ENCODE results near the gene NDST3.
A peak's percentile ranks its signal among the peaks of the same experiment; 100 is the strongest.

NDST3 gene

DNA sequence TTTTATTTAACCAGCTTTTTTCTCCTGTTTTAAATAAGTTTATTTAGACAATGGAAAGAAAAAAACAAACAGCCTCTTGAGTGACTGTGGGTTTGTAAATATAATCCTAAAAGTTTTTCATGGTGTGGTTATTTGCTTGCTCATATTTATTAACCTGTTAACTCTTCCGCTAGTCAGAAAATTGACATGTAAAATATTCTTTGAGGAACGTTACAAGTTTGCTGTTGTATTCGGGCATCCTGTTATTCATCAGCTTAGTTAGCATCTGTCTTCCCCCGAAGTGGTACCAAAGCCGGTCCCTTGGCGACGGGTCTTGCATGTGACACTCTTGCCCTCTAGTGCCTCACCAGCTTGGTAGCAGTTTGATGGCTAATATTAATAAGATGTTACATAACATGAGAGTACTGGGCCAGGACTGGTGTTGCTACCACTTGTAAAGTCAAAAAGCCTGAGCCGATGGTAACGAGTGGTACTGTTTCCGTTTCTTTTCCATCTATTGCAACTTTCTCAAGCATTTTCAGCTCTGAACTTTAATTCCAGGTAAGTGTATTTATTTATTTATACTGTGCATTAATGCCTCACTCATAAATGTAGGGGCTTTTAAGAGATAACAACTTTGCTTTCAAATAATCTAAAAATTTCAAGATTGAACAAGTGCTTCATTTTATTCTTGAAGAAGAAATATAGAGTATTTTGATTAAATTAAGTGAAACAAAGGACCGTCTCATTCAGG is at the start of gene NDST3:
TSS of gene NDST3 (plus strand) at position 434 of the 733 bp plus-strand sequence. CDS start 19,425 bp downstream, outside the sequence.
- DNase-seq, result peak; percentile 49 to 61
- TF ChIP-seq POLR2A (IDR thresholded peaks at IDR 0.05; ENCODE audit: low read length), result no peak
- TF ChIP-seq GATA1 (IDR thresholded peaks at IDR 0.05; ENCODE audit: low read depth, low read length), result no peak

DNA sequence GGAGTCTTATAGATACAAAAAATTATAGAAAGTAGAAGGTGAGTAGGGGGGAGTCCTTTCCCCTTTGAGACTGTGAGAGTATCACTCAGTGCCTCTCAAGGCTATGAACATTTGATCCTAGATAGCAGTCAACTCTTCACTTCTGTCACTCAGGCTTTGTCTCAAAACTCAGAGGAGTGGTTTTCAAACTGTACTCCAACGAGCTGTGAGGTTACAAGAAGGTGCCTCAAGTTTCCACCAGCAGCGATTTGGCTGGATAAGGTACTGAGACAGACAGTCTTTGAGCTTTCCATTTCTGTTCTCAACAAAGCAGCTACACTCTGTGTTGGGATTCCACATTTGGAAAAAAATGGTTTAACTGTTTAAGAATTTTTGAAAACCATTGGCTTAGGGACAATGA is 48.0 kb upstream of the NDST3 start:
- DNase-seq, result no peak
- TF ChIP-seq POLR2A (IDR thresholded peaks at IDR 0.05; ENCODE audit: low read length), result no peak

DNA sequence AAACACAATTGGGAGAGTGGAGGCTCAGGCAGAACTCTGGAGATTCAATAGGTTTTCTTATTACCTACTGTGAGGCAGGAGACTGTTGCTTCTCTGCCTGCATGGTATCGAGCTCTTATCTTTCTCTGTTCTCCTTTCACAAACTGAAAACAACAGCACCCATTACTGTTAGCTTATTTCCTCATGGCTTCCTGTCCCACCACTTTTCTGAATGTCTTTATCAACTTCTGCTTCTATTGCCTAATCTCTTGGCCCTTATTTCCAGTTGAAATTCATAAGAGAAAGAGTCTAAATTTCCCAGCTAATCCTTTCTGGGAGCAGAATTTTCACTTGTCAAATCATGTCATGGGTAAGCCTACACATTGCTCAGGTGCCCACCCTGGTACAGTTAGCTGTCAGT is 46.8 kb upstream of the NDST3 start:
- no peak for DNase-seq
- TF ChIP-seq POLR2A (IDR thresholded peaks at IDR 0.05; ENCODE audit: low read length), result no peak
- TF ChIP-seq GATA1 (IDR thresholded peaks at IDR 0.05; ENCODE audit: low read depth, low read length), result no peak

DNA sequence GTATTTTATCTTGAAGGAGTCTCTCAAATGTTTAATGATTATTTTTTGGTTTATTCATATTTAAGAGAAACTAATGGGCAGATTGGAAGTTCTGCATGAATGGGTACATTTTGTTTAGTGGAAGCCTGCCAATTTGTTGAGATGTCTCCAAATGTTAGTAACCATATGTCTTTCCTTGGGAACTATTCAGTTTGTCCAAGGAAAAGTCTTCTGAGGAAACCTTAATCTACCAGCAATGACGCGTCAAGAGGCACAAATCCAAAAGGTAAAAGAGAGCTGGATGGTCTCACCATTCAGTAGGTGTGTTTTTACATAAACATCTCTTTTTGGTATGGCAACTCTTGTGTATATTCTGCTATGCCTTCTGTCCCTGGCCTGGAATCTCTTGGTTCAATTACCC is 37.4 kb upstream of the NDST3 start:
- no peak for TF ChIP-seq POLR2A (IDR thresholded peaks at IDR 0.05; ENCODE audit: low read length)
- no peak for TF ChIP-seq GATA1 (IDR thresholded peaks at IDR 0.05; ENCODE audit: low read depth, low read length)
- DNase-seq, result no peak

DNA sequence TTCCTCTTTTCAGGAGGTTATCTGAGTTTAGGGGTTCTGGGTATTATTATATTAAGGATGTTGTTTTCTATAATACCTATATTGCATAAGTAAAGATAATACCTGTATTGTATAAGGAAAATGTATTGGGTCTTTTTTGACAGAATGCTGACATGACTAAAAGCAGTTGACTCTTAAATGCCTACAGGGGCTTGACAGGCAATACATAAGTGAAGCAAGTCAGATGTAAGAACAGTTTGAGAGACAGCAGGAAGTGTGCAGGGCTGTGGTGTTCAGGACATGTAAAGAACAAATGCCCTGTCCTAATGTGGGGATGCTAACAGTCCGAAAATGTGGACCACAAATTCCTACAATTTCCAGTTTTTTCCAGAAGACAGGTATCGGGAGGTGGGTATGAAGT is 30.2 kb upstream of the NDST3 start:
- no peak for DNase-seq

DNA sequence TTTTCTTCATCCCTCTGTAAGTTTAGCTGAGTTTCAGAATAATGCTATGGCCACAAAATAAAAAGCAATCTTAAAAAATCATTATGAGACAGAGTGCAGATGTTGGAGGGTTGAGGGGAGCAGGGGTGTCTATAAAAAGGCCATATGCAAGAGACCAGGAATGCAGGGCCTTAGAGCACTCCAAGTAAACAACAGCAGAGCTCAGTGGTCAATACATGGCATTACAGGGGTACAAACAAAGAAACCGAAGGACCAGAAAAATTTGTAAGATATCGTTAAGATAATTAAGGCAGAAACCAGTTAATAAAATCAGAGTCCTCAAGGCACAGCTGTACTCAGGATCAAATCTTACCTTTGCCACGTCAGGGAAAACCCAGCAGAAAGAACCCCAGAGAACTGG is 28.4 kb upstream of the NDST3 start:
- TF ChIP-seq GATA1 (IDR thresholded peaks at IDR 0.05; ENCODE audit: low read depth, low read length), result no peak
- no peak for TF ChIP-seq POLR2A (IDR thresholded peaks at IDR 0.05; ENCODE audit: low read length)
- no peak for DNase-seq

More for the DNA sequence above, 30.2 kb upstream of the NDST3 start:
- TF ChIP-seq POLR2A (IDR thresholded peaks at IDR 0.05; ENCODE audit: low read length) (no peak), GATA1 (IDR thresholded peaks at IDR 0.05; ENCODE audit: low read depth, low read length) (no peak)

DNA sequence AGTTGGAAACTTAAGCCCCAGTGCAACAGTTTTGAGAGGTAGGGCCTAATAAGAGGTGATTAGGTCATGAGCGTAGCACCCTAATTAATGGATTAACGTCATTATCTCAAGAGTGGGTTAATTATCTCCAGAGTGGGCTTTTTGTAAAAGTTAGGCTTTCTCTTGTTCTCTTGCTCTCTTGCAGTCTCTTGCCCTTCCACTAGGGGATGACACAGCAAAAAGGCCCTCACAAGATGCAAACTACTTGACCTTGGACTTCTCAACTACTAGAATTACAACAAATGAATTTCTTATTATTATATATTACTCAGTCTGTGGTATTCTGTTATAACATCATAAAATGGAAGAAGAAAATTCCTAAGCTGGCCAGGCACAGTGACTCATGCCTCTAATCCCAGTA is 22.1 kb upstream of the NDST3 start:
- DNase-seq, result peak; percentile 16 to 23
- TF ChIP-seq GATA1 (IDR thresholded peaks at IDR 0.05; ENCODE audit: low read depth, low read length) (no peak), POLR2A (IDR thresholded peaks at IDR 0.05; ENCODE audit: low read length) (no peak)

DNA sequence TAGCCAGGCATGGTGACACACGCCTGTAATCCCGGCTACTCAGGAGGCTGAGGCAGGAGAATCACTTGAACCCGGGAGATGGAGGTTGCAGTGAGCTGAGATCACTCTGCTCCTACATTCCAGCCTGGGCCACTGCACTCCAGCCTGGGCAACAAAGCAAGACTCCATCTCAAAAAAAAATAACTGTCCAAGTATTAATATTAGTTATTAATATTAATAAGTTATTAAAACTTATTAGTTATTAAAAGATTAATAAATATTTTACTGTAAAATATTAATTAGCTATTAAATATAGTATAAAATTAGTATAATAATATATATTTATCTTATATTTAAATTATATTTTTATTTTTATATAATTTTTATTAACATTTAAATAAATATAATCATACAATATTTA is 19.5 kb upstream of the NDST3 start:
- TF ChIP-seq GATA1 (IDR thresholded peaks at IDR 0.05; ENCODE audit: low read depth, low read length) (no peak), POLR2A (IDR thresholded peaks at IDR 0.05; ENCODE audit: low read length) (no peak)
- DNase-seq, result no peak

DNA sequence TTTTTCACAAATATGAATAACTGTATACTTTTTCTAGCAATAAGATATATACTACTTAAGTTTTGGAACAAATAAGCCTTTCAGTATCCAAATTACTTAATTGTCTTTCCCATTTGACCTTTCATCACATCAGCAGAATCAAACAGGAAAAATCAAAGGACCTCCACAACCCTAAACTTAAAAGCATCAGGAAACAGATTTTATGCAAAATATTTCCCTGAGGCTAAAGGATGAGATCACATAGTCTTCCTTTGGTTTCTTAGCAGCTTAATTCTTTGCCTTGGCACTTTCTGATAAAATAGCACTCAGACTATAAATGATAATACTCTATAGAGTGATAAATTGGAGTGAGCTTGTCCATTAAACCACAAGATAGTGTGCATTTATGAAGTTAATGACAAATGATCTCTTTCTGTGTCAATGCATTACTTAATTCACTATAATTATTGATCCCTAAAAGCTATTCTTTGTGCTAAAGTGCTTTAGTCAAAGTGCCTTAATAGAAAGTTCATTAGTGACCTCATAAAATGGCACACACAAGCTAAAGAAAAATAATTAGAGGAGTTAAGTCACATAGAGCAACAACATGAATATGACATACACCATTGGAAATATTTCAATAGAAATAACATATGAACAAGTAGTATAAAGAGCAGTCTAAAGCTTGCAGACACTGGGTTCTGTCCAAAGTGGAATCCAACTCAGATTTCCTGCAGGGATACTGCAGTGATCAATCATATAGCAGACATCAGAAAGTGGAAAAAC is 15.7 kb upstream of the NDST3 start:
- DNase-seq, result no peak
- TF ChIP-seq POLR2A (IDR thresholded peaks at IDR 0.05; ENCODE audit: low read length) (no peak), GATA1 (IDR thresholded peaks at IDR 0.05; ENCODE audit: low read depth, low read length) (no peak)

DNA sequence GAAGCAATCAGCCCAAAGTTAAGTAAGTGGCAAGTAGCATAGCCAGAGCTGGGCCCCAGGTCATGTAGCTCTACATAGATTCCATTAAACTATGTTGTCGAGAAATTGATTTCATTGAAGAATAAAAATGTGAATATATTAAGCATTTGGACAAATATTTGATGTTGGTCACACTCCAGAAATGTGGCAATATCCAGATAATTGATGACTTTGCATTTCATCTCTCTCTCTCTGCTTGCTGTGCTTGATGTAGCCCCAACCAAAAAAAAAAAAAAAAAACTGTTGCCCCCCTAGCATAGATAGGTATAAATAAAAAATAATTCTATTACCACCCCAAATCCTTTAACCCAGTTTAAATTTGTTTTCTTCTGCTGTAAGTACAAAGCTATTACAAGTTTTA is 7.5 kb upstream of the NDST3 start:
- TF ChIP-seq POLR2A (IDR thresholded peaks at IDR 0.05; ENCODE audit: low read length) (no peak), GATA1 (IDR thresholded peaks at IDR 0.05; ENCODE audit: low read depth, low read length) (no peak)
- no peak for DNase-seq

DNA sequence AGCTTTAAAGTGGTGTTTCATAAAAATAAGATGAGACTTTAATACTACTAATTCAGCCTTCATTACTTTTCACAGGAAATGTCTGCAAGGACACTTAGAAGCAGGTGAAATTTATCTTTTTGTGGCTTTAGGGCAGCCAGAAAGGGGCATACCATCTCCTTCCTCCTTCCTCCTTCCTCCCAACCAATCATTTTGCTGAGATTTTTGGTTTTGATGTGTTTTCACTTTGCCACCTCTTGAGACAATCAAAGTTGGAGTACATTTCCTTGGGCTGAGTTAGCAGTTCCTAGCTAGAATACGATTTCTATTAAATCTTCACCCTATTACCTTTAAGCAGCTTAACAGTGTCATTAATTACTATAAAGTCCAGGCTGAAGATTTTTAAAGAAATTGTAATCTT is 5.1 kb upstream of the NDST3 start:
- TF ChIP-seq POLR2A (IDR thresholded peaks at IDR 0.05; ENCODE audit: low read length) (no peak), GATA1 (IDR thresholded peaks at IDR 0.05; ENCODE audit: low read depth, low read length) (no peak)

DNA sequence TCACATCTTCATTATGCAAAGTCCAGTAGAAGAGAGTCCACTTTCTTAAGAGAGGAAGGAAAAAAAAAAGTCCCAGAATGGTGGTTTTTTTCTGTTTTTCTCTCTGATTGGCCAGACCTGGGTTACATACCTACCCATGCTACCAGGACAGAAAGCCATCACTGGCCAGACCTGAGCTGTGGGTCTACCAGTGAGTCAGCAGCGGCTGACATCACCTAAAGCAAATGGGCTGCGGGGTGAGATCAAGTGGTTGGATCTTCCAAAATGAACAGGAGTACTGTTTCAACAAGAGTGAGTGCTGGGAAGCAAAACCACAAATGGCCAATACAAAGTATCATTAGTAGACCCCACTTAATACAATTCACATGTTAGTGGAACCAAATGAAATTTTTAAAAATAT is 1.6 kb upstream of the NDST3 start:
- TF ChIP-seq POLR2A (IDR thresholded peaks at IDR 0.05; ENCODE audit: low read length), result no peak
- TF ChIP-seq GATA1 (IDR thresholded peaks at IDR 0.05; ENCODE audit: low read depth, low read length), result no peak
- no peak for DNase-seq

More for the DNA sequence above, 5.1 kb upstream of the NDST3 start:
- DNase-seq, result no peak

DNA sequence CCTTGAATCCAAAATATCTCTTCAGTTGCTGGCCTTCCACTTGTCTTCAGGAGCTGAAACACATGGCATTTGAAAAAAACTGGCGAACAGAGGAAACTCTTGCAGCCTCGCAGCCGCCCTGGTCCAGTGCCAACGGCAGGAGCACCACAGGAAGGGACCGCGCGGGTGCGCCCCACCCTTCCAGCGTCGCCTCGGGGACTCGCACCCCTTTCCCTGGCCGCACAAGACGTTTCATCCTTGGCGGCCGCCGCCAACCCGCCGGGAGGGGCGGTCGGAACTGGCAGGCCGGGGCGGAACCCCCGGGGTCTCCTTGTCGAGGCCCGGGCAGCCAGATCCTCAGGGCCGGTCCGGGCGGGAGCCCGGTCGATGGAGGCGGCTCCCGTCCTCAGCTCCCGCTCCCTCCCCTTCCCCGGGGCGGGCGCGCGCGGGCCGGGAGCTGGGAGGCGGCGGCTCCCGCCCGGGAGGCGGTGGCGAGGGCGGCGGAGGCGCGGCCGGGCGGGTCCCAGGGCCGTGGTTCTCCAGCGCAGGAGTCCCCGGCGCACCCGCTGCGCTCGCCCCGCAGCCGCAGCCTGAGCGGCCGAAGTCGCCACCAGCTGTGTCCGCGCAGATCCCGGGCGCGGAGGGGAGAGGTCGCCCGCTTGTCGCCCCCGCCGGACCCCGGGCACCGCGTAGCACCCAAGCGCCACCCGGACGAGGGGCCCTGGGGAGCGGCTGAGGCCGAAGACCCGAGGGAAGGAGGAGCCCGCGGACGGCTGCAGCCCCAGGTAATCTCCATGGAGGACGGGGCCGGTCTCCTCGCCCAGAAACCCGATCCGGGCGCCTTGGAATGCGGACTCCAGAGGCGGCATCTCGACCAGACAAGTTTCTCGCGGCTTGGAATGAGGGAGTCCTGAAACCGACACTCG is 886 bp upstream of the NDST3 start:
- TF ChIP-seq GATA1 (IDR thresholded peaks at IDR 0.05; ENCODE audit: low read depth, low read length) (no peak), POLR2A (IDR thresholded peaks at IDR 0.05; ENCODE audit: low read length) (no peak)
- DNase-seq, result peak; percentile 22 to 35

DNA sequence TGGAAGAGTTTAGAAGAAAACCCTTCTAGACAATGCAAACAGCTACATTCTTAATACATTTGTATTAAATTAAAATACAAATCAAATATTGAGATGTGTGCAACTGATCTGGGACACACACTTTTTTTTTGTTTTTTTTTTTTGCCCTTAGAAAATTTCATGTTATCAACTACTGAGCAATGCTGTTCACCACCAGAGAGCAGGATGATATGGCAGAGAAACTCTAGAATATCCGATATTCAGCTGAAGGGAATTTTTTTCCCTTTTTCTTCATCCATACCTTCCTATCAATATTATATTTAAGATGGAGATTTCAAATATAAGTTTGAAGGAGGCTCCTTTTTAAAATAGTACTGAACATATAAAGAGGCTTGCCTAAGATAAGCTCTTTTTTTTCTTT is 1.0 kb downstream of the NDST3 start:
- DNase-seq, result no peak
- no peak for TF ChIP-seq GATA1 (IDR thresholded peaks at IDR 0.05; ENCODE audit: low read depth, low read length)
